Measurements from ENCODE around the gene MRM3.
"Not testable (repeated sequence)": the region's sequence is repeated elsewhere in the genome, so short reads cannot be mapped to it uniquely, and the experiment has no call there.

The MRM3 gene

GRCh38 chr17:828761-829160, 46.6 kb downstream of the MRM3 start:
- DNase-seq, result no peak

- DNase-seq, result not testable (repeated sequence)
Measured at GRCh38 chr17:829614-830013, 47.5 kb downstream of the MRM3 start.

DNA sequence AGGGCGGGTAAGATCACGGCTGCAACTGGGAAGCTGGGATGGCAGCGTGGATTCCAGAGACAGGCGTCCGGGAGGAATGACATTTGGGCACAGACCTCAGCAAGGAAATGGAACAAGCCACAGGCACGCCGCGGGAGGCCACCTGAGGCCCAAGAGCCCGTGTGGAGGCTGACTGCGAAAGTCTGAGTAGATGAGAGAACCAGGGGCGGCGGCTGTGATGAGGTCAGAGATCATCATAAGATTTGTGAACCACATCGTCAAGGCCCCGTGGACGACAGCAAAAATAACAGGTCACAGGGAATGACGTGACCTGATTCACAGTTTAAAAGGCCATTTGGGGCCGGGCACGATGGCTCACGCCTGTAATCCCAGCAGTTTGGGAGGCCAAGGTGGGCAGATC, 48.2 kb downstream of the MRM3 start:
- no peak for DNase-seq

- no peak for DNase-seq
Measured at GRCh38 chr17:830950-831349, 48.8 kb downstream of the MRM3 start.

GRCh38 chr17:834136-834535, 52.0 kb downstream of the MRM3 start:
- no peak for DNase-seq

DNA sequence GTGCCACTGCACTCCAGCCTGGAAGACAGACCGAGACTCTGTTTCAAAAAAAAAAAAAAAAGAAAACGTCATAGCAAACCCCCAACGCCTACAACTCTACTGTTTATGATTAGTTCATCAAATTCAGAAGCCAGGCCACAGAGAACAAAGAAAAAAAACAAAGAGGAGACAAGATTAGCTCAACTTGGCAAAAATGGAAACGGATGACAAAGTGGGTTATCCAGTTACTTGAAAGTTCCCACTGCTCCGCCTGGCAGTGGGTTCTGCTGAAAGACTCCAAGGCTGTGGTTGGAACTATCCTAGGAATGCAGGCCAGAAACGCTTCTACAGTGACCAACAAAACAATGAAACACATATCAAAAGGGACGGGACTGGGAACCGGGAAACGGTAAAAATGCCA, 53.1 kb downstream of the MRM3 start:
- DNase-seq, result no peak

GRCh38 chr17:835721-836120, 53.6 kb downstream of the MRM3 start:
- DNase-seq, result not testable (repeated sequence)

DNA sequence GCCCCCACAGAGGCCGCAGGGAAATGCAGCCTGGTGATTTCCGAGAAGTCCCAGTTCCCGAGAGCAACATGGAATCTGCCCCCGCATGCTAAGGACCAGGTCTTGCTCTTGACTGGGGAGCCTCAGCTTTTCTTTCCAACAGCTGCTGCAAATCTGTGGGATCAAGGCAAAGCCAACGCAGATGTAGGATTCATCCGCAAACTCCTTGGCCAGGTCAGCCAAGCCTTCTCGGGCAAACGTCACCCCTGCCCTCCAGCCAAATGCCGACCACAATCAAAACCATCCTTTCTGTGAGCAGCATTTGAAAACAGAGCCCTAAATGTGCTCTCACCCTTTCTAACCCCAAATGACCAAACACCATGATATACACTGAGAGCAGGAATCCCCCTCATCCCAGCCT, 54.0 kb downstream of the MRM3 start:
- no peak for DNase-seq

GRCh38 chr17:838486-838885, 56.3 kb downstream of the MRM3 start:
- no peak for DNase-seq

GRCh38 chr17:841313-841712, 59.2 kb downstream of the MRM3 start:
- no peak for DNase-seq

Data from GDM1 (cell line).